GM12874 (cell line): ENCODE measurements around the gene PATJ.
A peak's percentile ranks its signal among the peaks of the same experiment; 100 is the strongest.

ENCODE experiments used
- CTCF ChIP-seq: IDR thresholded peaks from 2 replicates; pipeline ENCODE4 v1.5.1; 2011; ENCODE audit warnings: low read depth, mild to moderate bottlenecking, control low read depth, low read length, moderate library complexity; ENCODE audit not compliant: insufficient read depth

The PATJ gene

GRCh38 chr1:62131093-62131725, 388.9 kb downstream of the PATJ start:
- peak; percentile 87 for TF ChIP-seq CTCF

GRCh38 chr1:62138029-62138428, 395.7 kb downstream of the PATJ start:
- no peak for TF ChIP-seq CTCF

GRCh38 chr1:62139410-62139809, 397.1 kb downstream of the PATJ start:
- TF ChIP-seq CTCF = no peak

GRCh38 chr1:62140666-62141065, 398.4 kb downstream of the PATJ start:
- no peak for TF ChIP-seq CTCF

GRCh38 chr1:62142496-62142895, 400.2 kb downstream of the PATJ start:
- no peak for TF ChIP-seq CTCF

GRCh38 chr1:62144238-62144831, 402.1 kb downstream of the PATJ start:
- TF ChIP-seq CTCF = peak; percentile 73

- TF ChIP-seq CTCF = no peak
These were observed 417.7 kb downstream of the PATJ start for GRCh38 chr1:62159940-62160348.
